T-helper 17 cell (primary cell): ENCODE data around the gene RNF217. TPM values are rescaled to one million over a fixed set of nuclear protein-coding genes. Genes with fewer than 3 reads are reported as not detected.

Source experiments
- ATAC-seq: fragments of 150-1000 bp; cut with Tn5 transposase; 2 replicates; pipeline ENCODE4 v1.10.0; 2021; ENCODE audit warnings: mild to moderate bottlenecking, moderate library complexity
- DNase-seq, 3 donors: peaks; one replicate each; pipeline versions ENCODE4 v3.0.0 to v3.0.0-alpha.2; 2020 to 2021
- H3K9me3 ChIP-seq: one replicate; pipeline ENCODE4 v1.7.0; 2013; ENCODE audit warnings: low read length, mild to moderate bottlenecking; ENCODE audit not compliant: control insufficient read depth, poor library complexity, severe bottlenecking
- H3K27ac Mint-ChIP-seq: one replicate; pipeline ENCODE4 v1.8.0; 2022; ENCODE audit warnings: mild to moderate bottlenecking, moderate library complexity, mixed read lengths
- H3K27me3 Mint-ChIP-seq: one replicate; pipeline ENCODE4 v1.8.0; 2022; ENCODE audit warnings: mixed read lengths
- H3K36me3 Mint-ChIP-seq: one replicate; pipeline ENCODE4 v1.8.0; 2022; ENCODE audit warnings: low read depth, mixed read lengths
- H3K4me1 Mint-ChIP-seq: one replicate; pipeline ENCODE4 v1.8.0; 2022; ENCODE audit warnings: mild to moderate bottlenecking, mixed read lengths
- H3K4me3 Mint-ChIP-seq: one replicate; pipeline ENCODE4 v1.8.0; 2022; ENCODE audit warnings: mild to moderate bottlenecking, moderate library complexity, mixed read lengths
- total RNA-seq, 4 donors: library from RNA in 2 of 4; stranded (reverse) in 2 of 4; gene quantifications; one replicate each; pipeline ENCODE4 v1.2.3 and lab custom pipeline; 2022 to 2026

The RNF217 gene
- total RNA-seq, 2 donors from 2014 or later = 2.1 to 4.9 TPM

DNA sequence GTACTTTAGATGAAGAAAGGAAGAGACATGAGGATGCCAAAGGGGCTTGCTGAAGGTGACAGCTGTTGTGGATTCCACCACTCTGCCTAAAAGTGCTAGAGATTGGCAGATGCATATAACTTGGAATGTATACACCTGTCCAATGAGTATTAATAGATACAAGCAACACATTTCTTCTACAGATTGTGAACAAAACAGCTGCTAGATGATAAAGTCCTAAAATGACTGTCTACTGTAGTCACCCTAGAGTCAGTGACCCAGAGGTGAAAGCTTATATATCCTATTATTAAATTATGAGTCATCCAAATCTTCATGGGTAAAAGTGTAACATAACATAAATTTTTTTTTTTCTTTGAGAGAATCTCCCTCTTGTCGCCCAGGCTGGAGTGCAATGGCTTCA lies 5.2 kb downstream of the RNF217 start:
- Mint-ChIP-seq H3K4me1 (peaks cover 12% of the 10 kb centered on the region), H3K27me3 (peaks cover 30% of the 10 kb centered on the region), H3K36me3 (peaks cover 7% of the 10 kb centered on the region), H3K27ac (no peak overlapping the region), H3K4me3 (no peak overlapping the region)
- H3K9me3 ChIP-seq = no peaks in the 10 kb centered on the region
- ATAC-seq (no peak), DNase-seq (no peak)

GRCh38 chr6:124968401-124968800 lies 6.2 kb downstream of the RNF217 start:
- H3K9me3 ChIP-seq = no peaks in the 10 kb centered on the region
- no peak for ATAC-seq
- H3K4me1 Mint-ChIP-seq = peaks cover 7% of the 10 kb centered on the region
- H3K27me3 Mint-ChIP-seq = peaks cover 26% of the 10 kb centered on the region
- DNase-seq = no peak
- no peak overlapping the region for H3K4me3 Mint-ChIP-seq
- H3K27ac Mint-ChIP-seq = no peak overlapping the region
- H3K36me3 Mint-ChIP-seq = peaks cover 3% of the 10 kb centered on the region

DNA sequence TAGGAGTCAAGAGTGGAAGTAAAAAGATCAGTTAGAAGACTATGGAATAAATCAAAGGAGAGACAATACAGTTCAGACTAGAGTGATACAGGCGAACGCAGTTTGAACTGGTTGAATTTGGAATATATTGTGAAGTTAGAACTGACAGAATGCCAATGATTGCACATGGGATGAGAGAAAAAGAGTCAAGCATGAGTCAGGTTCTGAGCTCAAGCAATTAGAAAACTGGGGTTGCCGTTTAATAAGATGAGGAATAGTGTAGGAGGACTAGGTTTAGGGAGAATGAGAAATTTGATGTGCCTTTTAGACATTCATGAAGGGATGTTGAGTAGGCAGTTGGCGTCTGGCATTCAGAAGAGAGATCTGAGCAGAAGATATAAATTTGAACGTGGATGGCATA lies 8.0 kb downstream of the RNF217 start:
- H3K27me3 Mint-ChIP-seq = peaks cover 9% of the 10 kb centered on the region
- peaks cover 5% of the 10 kb centered on the region for H3K4me1 Mint-ChIP-seq
- H3K27ac Mint-ChIP-seq = no peak overlapping the region
- peaks cover 2% of the 10 kb centered on the region for H3K36me3 Mint-ChIP-seq
- DNase-seq (no peak), ATAC-seq (no peak)
- H3K9me3 ChIP-seq = no peaks in the 10 kb centered on the region
- H3K4me3 Mint-ChIP-seq = no peak overlapping the region

- Mint-ChIP-seq H3K36me3 (no peaks in the 10 kb centered on the region), H3K4me3 (no peak overlapping the region), H3K4me1 (peaks cover 2% of the 10 kb centered on the region), H3K27ac (no peak overlapping the region), H3K27me3 (peaks cover 6% of the 10 kb centered on the region)
- DNase-seq (no peak), ATAC-seq (no peak)
- H3K9me3 ChIP-seq = no peaks in the 10 kb centered on the region
Measured at GRCh38 chr6:124970763-124971162, 8.5 kb downstream of the RNF217 start.

DNA sequence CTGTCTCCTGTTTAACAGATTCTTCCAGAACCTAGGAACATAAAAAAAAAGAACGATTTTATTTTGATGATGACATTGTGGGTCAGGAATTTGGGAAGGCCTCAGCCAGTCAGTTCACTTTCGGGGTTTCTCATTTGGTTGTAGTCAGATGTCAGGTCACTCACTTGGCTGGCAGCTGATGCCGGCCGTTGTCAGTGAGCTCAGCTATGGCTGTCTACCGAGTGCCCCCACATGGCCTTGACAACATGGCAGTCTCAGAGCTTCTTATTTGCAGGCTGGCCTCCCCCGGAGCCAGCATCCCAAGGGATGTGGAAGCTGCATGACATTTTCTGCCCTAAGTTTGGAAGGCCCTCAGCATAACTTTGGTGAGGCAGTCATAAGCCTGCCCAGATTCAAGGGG lies 11.5 kb downstream of the RNF217 start:
- no peak for DNase-seq
- no peaks in the 10 kb centered on the region for H3K9me3 ChIP-seq
- Mint-ChIP-seq H3K4me1 (no peaks in the 10 kb centered on the region), H3K27me3 (peaks cover 6% of the 10 kb centered on the region), H3K27ac (no peak overlapping the region), H3K36me3 (no peaks in the 10 kb centered on the region), H3K4me3 (no peak overlapping the region)
- ATAC-seq = no peak

- H3K9me3 ChIP-seq = no peaks in the 10 kb centered on the region
- H3K36me3 Mint-ChIP-seq = no peaks in the 10 kb centered on the region
- H3K4me3 Mint-ChIP-seq = no peak overlapping the region
- no peak overlapping the region for H3K27ac Mint-ChIP-seq
- no peak for ATAC-seq
- no peak for DNase-seq
- H3K4me1 Mint-ChIP-seq = no peaks in the 10 kb centered on the region
- peaks cover 6% of the 10 kb centered on the region for H3K27me3 Mint-ChIP-seq
Measured at GRCh38 chr6:124974771-124975377, 12.6 kb downstream of the RNF217 start.

DNA sequence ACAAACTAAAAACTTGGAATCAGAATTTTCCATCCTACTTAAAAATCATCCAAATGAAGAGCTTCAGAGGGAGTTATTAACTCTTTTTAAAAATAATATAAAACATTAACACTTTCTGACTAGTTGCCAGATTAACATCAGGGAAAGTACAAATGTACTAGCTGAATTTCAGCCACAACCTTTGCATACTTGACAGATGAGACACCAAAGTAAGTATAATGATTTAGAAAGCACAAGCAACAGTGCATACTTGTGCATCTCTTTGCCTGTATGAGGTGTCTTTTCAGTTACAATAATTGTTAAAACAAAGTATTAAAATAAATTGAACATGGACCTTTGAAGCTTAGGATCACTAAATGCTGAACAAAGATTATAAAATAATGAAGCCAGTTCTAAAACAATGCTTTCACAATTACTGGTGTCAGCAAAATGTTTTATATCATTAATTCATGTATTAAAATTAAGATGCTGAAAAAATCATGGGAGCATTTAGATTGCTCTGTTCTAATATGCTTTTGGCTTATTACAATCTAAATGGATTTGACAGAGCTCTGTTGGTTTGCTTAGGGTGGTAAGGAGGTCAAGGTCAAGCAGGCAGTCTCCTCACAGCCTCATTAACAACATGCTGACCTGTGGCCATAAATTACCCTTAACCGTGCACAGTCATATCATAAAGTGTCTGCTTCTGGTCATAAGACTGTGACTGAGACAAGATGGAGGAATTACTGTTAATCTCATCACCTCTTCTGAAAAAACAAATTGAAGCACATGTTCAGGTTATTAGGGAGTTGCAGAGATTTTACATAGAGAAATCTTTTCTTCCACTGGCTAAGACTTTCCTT lies 15.1 kb downstream of the RNF217 start:
- H3K4me1 Mint-ChIP-seq = no peaks in the 10 kb centered on the region
- H3K27ac Mint-ChIP-seq = no peak overlapping the region
- H3K36me3 Mint-ChIP-seq = no peaks in the 10 kb centered on the region
- H3K4me3 Mint-ChIP-seq = no peak overlapping the region
- DNase-seq (no peak), ATAC-seq (no peak)
- peaks cover 12% of the 10 kb centered on the region for H3K27me3 Mint-ChIP-seq
- H3K9me3 ChIP-seq = no peaks in the 10 kb centered on the region

GRCh38 chr6:124978451-124979293 lies 16.4 kb downstream of the RNF217 start:
- Mint-ChIP-seq H3K36me3 (no peaks in the 10 kb centered on the region), H3K27ac (no peak overlapping the region), H3K4me3 (no peak overlapping the region), H3K4me1 (peaks cover 2% of the 10 kb centered on the region), H3K27me3 (peaks cover 12% of the 10 kb centered on the region)
- ATAC-seq (no peak), DNase-seq (no peak)
- H3K9me3 ChIP-seq = no peaks in the 10 kb centered on the region

DNA sequence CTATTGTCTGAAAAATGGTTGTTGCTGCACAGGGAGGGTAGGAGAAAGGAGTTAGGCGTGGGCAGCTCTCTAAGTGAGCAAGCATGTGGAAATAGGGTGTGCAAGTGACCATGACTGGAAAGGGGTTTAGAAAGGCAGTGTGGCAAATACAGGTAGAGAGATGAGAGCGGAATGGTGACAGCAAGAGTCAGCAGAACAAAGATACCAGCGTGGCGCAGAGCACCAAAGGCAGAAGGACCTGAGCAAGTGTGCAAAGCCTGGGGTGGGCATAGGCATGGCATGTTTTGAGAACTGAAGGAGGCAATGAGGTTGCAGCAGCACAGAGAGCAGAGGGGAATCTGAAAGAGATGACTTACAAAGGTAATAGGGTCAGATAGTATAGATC lies 17.0 kb downstream of the RNF217 start:
- ATAC-seq (no peak), DNase-seq (no peak)
- H3K27ac Mint-ChIP-seq = no peak overlapping the region
- no peaks in the 10 kb centered on the region for H3K36me3 Mint-ChIP-seq
- H3K4me3 Mint-ChIP-seq = no peak overlapping the region
- peaks cover 12% of the 10 kb centered on the region for H3K27me3 Mint-ChIP-seq
- H3K4me1 Mint-ChIP-seq = peaks cover 2% of the 10 kb centered on the region
- H3K9me3 ChIP-seq = no peaks in the 10 kb centered on the region

- no peaks in the 10 kb centered on the region for H3K9me3 ChIP-seq
- no peak for DNase-seq
- H3K4me1 Mint-ChIP-seq = peaks cover 11% of the 10 kb centered on the region
- ATAC-seq = no peak
- H3K27ac Mint-ChIP-seq = no peak overlapping the region
- H3K4me3 Mint-ChIP-seq = no peak overlapping the region
- peaks cover 12% of the 10 kb centered on the region for H3K27me3 Mint-ChIP-seq
- H3K36me3 Mint-ChIP-seq = no peaks in the 10 kb centered on the region
Measured at GRCh38 chr6:124982669-124983068, 20.4 kb downstream of the RNF217 start.

GRCh38 chr6:124983383-124984083 lies 21.3 kb downstream of the RNF217 start:
- no peak overlapping the region for H3K4me3 Mint-ChIP-seq
- peaks cover 11% of the 10 kb centered on the region for H3K4me1 Mint-ChIP-seq
- no peak for DNase-seq
- H3K27me3 Mint-ChIP-seq = peaks cover 7% of the 10 kb centered on the region
- no peak for ATAC-seq
- H3K27ac Mint-ChIP-seq = no peak overlapping the region
- no peaks in the 10 kb centered on the region for H3K36me3 Mint-ChIP-seq
- H3K9me3 ChIP-seq = no peaks in the 10 kb centered on the region

DNA sequence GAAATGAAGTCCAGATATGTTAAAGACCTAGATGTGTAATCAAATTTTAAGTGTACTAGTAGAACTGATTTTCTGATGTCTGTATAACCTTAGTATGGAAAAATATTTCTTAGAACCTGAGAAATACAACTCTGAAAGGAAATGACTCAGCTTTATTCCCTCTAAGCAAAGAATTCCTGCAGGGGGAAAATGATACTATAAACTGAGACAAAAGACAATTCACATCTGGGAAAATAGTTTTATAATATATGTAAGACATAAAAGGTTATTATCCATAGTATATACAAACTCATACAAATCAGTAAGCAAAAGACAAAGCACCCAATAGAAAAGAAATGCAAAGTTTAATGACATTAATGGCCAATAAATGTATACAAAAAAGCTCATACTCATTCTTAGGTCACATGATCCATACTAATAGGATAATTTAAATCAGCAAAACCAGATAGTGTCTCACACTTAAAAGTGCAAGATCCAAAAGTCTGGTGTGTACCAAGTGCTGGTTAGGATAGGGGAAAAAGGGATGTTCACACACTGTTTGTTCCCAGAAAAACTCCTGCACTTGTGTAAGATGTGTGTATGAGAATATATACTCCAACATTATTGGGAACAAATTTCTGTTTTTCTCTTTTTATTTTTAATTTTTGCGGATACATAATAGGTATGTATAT lies 22.6 kb downstream of the RNF217 start:
- peaks cover 11% of the 10 kb centered on the region for H3K4me1 Mint-ChIP-seq
- peak overlapping the region; percentile 47 for H3K27ac Mint-ChIP-seq
- DNase-seq (no peak), ATAC-seq (no peak)
- no peaks in the 10 kb centered on the region for H3K9me3 ChIP-seq
- H3K27me3 Mint-ChIP-seq = peaks cover 6% of the 10 kb centered on the region
- H3K4me3 Mint-ChIP-seq = no peak overlapping the region
- H3K36me3 Mint-ChIP-seq = peaks cover under 1% of the 10 kb centered on the region
